NCI-H1436 treated with DMSO at 0.1 percent for 48 hours (cell line): ENCODE data around the gene TMC8.

Experiments
- DNase-seq: peaks from one replicate; lab custom pipeline; 2025; lab: John Stamatoyannopoulos, UW

Gene TMC8

DNA sequence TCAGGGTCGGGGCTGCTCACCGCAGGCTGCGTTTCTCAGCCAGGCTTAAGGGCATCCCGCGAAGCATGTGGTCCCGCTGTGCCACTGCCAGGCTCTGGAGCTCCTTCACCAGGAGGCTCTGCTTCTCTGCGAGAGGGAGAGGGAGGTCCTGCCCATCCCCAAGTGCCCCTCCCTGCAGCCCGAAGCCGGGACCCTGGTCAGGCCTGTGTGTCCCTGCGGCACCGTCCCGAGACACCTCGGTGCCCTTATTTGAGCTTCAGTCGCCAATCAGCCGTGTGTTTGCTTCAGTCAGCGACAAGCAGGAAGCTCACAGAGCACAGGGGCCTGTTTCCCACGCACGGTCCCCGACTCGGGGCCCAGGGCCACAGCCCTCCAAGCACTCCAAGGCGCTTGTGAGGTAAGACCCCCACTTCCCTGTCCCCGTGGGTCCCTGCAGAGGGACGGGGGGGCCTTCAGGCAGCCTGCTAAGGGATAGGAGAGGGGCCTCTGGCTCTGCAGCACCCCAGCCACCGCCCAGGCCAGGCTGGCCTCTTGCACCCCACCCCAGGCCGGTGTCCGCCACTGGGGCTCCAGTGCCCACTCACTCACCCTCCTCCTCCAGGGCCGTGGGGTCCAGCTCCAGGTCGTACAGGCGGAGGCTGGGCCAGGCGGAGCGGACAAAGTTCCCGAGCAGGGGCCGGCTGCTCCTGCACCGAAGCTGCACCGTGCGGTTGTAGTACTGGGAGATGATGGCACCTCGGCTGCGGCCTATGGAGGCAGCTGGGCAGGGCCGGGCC lies 5.2 kb upstream of the TMC8 start:
- no peak for DNase-seq

DNA sequence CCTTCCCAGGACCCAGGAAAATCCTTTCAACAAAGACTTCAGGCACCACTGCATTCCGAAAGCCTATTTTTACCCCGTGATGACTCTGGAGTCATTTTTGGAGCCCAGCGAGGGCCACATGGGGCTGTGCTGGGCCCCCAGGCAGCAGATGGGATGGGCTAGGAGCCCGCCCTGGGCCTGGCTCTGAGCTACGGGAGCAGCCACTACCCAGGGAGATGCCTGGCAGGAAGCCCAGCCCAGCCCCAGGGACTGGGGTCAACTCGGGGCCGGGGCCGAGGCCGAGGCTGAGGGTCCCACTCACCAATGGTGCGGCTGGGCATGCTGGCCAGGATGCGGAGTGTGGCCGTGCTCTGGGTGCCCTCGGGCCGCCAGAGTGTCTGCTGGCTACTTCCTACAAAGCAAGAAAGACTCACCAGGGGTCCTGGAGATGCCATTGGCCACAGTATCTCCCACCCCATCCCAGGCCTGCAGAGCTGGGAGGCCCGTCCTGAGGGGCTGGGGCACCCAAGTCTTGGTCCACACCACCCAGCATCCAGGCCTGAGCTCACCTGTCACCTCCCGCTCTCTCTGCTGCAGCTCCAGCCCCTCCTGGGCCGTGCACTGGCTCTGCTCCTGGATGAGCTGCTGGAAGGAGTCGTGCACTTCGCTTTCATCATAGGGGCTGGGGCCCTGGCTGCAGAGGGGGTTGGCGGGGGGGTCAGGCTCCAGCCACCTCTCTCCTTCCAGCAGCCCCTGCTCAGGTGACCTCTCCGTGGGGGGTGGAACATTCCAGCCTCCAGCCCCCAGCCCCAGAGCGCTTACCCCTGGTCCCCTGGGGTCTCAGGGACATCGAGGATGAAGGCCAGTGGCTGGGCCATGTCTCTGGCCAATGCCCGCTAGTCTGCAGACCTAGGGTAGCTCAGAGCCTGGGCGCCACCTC lies 4.3 kb upstream of the TMC8 start:
- DNase-seq: no peak

DNA sequence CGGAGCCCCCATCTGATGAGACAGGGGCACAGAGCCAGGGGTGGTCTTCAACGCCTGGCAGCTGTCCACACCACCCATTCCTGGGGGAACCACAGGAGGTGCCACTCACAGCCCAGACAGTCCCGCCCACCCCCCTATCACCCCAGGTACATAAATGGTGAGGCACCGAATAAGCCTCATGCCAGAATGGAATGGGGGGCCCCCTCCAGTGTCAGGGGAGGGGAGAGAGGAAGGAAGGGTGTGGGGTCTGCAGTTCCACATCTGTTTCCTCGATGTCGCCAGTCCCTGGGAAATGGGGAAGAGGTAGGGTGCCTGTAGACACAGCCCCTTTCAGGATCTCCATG lies 3.7 kb upstream of the TMC8 start:
- DNase-seq: no peak

DNA sequence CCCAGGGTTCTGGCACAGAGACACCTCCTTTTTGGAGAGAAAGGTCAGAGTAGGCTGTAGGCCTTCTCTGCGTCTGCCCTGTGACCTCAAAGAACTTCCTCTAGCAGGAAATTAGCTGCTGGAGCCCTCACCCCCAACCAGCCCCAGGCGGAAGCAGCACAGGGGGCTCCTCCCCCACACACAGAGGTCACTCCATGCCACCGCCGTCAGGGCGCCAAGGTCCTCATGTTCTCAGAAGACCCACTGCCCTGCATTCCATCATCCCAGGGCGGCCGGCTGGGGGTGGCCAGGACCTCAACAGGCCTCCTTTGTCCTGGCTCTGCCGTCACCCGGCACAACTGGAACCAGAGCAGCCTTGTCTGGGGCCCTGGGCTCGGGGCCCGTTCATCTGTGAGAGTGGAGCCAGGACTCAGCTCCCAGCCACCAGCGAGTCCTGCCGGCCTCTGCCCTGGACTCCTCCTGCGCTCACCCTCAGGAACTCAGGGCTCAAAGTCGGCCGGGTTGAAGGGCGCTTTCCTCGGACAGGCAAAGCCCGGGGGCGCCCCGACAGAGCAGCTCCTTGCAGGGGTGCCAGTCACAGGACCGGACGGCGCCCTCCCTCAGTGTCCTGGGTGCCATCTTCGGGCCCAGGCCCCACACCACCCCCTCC lies 3.2 kb upstream of the TMC8 start:
- DNase-seq: no peak

DNA sequence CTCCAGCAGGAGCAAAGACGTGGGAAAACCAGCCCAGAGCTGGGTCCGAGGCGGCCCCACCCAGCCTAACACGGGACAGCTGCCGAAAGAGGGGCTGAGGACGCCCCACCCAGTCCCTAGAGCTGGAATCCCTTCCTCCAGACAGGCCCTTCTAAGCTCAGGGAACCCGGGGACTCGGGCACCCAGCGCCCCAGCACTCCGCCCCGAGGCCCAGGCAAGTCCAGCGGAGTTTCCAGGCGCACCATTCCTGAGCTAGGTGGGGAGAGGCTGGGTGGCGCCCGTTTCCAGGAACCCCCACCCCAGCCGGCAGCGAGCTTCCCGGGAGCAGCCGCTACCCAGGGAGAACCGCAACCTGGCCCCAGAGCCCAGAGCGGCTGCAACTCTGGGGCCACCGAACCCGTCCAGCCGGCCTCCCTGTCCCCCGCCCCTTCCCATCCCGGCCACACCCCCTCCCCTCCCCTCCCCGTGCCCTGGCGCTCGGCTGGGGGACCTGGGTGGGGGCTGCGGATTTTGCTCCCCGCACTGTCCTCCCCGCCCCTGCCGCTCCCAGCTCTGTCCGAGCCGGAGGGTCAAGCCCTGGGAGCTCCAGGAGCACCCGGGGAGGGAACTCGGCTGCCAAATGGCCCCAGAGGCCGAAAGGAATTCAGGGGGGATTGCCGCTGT lies 2.6 kb upstream of the TMC8 start:
- DNase-seq: no peak

DNA sequence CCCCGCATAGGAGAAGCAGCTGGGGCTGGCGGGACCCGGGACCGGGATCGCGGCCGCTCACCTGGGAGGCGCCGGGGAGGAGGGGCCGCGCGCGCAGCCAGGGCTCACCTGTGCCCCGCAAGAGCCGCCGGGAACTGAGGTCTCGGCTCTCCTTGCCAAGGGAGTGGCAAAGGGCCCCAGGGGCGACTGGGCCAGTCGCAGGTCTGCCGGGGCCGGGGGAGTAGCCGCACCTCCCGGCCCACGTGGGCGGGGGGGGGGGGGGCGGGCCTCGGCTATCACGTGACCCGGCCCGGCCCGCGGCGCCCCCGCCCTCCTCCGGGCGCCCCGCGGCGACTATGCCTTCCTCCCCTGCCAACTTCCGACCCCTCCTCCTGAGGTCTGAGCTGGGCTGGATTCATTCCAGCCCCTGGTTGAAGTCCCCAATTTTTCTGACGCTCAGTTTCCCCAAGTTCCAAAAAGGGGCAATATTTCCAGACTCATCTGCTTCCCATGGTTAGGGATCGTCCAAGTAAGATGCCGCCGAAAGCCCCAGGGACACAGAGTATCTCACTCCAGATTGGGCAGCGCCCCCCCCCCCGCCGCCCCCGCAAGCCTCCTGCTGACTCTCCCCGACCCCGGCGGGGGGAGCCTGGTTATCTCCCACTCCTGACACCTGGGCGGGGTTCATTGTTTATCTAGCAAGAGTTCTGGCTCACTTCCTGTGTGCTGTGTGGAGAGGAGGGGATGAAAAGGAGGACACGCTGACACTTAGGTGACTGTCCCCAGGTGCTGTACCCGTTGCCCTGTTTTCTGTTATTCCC lies 1.8 kb upstream of the TMC8 start, which contains the start of gene TMC6:
TMC6 (minus strand) TSS at position 205 of the 800 bp plus-strand sequence. CDS start 1,923 bp downstream, outside the sequence.
- DNase-seq: no peak

DNA sequence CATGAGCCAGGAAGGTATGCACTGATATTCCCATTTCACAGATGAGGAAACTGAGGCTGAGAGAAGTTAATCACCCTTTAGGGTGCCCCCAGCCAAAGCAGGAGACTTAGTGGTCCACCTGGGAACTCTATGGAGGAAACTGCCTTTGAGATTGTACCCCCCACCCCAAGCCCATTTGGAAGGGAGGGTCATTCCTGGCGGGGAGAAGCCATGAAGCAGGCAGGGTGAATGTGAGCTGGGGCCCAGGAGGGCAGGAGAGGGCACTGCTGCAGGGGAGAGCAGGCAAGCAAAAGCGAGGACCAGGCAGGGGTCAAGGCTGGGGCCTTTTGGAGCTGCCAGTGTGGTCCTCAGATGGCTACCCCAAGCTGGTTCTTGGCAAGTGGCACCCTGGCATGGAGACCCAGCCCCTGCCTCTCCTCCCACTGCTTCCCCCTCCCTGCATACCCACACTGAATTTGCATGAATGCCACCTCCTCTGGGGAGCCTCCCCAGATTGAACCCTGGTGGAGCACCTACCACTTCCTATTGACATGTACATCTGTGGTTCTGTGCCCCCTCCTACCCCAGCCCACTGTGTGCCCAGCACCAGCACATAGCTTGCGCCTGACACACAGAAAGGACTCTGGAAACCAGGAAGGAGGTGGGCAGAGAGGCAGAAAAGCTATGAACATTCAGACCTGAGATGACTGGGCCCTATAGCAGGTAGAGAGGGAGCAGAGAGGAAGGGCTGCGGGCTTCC lies 1.1 kb upstream of the TMC8 start:
- no peak for DNase-seq

DNA sequence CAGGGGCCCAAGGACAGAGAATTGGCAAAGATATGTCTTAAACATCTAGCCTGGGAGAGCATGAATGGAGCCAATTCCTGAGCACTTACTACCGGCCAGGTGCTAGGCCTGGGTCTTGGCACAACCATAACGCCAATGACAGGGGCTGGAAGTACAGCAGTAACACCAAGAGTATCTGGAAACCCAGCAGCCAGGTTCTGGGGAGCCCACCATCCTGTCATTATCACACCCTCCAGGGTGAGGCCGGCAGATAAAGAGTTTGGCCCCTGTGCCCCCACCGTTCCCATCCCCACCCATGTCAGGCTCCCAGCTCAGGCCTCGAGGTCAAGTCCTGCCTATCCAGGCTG lies 508 bp upstream of the TMC8 start:
- DNase-seq: no peak

DNA sequence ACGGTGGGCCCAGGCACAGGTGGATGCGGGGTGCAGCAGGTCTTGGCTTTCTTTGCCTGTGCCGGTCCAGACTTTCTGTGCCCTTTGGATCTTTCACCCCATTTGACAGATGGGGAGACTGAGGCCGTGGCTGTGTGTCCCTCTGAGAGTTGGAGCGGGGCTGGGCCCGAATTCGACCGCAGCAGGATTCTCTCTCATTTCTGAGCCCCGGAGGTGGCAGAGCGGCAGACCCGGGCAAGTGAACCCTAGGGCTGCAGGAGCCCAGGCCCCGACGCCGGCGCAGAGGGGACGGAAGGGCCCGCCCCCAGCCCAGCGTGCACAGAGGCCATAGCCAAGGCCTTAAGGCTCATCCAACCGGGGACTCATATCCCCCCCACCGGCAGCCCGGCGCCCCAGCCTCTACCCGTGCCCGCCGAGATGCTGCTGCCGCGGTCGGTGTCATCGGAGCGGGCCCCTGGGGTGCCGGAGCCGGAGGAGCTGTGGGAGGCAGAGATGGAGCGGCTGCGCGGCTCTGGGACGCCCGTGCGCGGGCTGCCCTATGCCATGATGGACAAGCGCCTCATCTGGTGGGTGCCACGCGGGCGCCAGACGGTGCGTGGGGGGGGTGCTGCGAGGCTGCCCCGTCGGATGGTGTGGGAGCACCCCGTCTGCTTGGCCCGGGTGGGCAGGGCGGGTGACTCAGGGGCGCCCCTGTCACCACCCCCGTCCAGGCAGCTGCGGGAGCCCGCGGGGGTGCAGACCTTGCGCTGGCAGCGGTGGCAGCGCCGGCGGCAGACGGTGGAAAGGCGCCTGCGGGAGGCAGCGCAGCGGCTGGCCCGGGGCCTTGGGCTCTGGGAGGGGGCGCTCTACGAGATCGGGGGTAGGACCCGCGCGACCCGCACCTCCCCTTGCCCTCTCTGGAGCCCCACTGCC lies 857 bp downstream of the TMC8 start:
- no peak for DNase-seq

DNA sequence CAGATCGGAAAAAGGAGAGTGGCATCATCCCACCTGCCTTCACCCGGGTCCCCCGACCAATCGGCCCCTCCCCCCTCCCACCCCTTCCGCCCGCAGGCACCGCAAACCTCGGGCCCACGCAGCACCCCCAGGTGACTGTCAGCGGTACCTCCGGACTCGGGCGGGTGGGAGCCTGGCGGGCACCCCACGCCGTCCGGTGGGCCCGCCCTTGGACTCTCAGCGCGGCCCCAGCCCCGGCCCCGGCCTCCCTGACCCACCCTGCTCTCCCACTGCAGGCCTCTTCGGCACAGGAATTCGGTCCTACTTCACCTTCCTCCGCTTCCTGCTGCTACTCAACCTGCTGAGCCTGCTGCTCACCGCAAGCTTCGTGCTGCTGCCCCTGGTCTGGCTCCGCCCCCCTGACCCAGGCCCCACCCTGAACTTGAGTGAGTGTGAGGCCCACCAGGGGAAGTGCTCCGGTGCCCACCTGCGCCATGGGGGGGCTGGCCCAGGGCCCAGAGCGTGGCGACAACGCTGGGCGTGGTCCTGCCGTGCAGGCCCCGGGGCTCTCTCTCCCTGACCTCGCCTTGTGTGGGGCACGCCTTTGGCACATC lies 1.6 kb downstream of the TMC8 start:
- no peak for DNase-seq

DNA sequence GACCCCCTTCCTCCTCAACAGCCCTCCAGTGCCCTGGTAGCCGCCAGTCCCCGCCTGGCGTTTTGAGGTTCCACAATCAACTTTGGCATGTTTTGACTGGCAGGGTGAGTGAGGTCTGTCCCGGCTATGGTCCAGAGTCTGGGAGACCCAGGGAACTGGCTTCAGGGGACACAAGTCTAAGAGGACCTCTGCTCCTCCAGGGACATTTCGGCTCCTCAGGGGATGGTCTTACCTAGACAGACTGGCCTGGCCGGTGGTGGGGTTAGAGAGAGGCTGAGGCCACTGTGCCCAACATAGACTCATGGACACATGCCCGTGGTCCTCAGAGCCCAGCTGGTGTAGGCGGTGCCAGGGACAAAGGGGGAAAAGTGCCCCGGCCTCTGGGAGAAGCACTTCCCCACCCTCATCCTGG lies 2.2 kb downstream of the TMC8 start:
- DNase-seq: no peak

DNA sequence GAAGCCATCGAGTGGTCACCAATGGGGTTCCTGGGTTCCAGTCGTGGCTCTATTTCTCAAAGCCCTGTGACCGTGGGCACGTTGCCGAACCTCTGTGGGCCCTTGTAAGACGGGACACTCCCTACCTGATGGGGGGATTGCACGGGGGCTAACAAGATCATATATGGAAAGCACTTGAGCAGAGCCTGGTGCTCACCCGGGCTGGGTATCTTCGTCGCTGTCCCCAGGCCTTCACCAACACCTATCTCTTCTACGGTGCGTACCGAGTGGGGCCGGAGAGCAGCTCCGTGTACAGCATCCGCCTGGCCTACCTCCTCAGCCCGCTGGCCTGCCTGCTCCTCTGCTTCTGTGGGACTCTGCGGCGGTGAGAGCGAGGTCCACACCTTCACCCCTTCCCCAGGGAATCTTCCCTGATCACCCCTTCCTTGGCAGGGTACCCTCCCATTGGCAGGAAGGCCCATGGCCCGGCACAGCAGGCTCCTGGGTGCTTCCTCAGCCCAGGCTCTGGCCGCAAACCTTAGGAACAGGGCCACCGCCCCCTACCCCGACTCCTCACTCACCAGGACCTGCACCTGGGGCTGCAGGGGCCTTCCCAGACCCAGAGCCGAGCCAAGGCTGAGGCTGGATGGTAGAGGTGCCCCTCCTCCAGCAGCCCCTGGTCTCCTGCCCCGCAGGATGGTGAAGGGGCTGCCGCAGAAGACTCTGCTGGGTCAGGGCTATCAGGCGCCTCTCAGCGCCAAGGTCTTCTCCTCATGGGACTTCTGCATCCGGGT lies 2.8 kb downstream of the TMC8 start:
- no peak for DNase-seq

DNA sequence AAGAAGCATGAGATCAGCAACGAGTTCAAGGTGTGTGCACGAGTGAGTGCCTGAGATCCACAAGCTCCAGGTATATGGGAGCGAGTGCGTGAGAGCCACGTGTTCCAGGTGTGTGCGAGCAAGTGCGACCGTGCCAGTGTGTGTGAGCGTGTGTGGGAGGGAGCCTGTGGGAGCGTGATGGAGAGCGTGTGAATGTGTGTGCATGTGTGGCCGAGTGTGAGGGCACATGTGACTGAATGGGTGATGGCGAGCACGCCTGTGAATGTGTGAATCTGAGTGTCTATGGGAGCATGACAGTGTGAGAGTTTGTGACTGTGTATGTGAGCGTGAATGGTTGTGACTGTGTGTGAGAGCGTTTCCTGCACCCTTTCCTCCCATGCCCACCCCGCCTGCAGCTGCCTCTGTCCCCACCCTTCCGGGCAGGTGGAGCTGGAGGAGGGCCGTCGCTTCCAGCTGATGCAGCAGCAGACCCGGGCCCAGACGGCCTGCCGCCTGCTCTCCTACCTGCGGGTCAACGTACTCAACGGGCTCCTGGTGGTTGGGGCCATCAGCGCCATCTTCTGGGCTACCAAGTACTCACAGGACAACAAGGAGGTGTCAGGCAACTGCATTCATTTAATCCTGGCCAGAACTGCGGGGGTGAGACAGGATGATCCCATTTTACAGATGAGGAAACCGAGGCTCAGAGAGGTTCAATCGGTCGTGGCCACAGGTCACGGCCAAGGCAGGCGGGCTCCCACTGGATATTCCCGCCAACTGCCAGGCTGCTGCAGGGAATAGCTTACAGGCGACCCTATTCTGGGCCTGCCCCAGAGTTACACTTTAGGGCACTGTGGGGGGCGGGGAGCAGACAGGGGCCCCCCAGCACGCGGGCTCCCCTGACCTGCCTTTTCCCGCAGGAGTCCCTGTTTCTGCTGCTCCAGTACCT lies 3.7 kb downstream of the TMC8 start:
- peak; percentile 46 for DNase-seq

DNA sequence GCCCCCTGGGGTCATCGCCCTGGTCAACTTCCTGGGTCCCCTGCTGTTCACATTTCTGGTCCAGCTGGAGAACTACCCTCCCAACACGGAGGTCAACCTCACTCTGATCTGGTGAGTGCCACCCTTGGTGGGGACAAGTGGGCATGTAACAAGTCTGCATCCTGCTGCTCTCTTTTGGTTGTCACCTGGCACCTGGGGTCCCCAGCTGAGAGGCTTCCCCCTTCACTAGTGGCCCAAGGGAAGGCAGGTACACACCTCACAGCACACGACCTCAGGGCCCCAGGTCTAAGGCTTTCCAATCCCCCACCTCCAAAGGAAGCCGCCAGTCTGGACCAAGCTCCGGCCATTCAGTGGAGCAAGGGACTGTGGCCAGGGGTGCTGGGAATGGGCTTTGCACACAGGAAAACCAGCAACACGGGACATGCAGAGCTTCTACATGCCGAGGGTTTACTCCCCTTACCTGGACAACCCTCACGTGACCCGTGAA lies 4.4 kb downstream of the TMC8 start:
- no peak for DNase-seq

DNA sequence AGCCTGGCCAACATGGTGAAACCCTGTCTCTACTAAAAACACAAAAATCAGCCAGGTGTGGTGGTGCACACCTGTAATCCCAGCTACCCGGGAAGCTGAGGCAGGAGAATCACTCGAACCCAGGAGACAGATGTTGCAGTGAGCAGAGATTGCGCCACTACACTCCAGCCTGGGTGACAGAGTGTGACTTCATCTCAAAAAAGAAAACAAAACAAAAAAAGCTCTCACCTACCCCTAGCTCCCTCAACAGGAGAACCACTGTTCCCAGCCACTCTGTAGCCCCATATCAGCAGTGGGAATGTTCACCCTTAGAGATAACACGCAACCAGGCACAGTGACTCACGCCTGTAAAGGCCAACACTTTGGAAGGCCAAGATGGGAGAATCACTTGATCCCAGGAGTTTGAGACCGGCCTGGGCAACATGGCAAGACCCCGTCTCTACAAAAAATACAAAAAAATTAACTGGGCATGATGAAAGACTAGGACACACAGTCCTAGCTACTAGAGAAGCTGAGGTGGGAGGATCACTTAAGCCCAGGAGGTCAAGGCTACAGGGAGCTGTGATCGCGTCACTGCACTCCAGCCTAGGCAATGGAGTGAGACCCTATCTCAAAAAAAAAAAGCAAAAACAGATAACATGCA lies 5.4 kb downstream of the TMC8 start:
- DNase-seq: no peak

DNA sequence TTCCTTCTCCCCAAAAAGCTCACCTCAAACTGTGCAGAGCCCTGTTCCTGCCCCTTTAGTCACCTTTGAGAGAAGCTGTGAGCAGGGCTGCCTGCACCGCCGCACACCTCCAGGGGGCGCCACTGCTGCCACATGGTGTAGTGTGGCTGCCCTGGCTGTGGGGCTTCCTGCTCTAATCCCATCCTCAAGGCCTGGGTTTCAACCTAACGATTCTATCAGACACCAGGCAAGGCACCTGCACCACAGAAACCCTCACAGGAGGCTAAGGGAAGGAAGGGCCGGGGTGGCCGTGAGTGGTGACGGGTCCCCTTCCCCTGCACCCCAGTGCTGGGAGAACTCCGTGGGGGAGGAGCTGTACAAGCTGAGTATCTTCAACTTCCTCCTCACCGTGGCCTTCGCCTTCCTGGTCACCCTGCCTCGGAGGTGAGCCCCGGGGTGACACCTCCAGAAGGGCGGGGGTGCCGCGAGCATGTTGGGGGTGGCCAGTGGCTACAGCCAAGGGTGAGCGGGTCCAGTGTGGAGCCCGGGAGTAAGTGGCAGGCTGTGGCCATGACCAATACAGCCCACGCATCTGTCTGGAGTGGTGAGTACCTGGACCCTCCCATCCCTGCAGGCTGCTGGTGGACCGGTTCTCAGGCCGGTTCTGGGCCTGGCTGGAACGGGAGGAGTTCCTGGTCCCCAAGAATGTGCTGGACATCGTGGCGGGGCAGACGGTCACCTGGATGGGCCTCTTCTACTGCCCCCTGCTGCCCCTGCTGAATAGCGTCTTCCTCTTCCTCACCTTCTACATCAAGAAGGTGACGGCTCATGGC lies 7.0 kb downstream of the TMC8 start:
- DNase-seq: no peak
